Measurements from ENCODE around the gene GTF2E1. TPM values are rescaled to one million over a fixed set of nuclear protein-coding genes. Genes with fewer than 3 reads are reported as not detected.
A peak's percentile ranks its signal among the peaks of the same experiment; 100 is the strongest.

Gene GTF2E1
- total and polyA plus RNA-seq, 10 of the 15 experiments (the other 5 are each of a cell fraction or from before 2014, with no cell fraction given) = 9.2 to 24.9 (median 16.2) TPM

DNA sequence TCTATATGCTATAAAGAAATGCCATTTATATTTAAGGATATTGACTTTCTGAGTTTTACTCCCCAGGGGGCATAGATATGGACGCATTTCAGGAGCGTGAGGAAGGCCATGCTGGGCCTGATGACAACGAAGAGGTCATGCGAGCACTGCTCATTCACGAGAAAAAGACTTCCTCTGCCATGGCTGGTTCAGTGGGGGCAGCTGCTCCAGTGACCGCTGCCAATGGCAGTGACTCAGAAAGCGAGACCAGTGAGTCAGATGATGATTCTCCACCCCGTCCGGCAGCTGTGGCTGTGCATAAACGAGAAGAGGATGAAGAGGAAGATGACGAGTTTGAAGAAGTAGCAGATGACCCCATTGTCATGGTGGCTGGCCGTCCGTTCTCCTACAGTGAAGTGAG lies 38.4 kb downstream of the GTF2E1 start (continued):
- TF ChIP-seq, protein P1, sequence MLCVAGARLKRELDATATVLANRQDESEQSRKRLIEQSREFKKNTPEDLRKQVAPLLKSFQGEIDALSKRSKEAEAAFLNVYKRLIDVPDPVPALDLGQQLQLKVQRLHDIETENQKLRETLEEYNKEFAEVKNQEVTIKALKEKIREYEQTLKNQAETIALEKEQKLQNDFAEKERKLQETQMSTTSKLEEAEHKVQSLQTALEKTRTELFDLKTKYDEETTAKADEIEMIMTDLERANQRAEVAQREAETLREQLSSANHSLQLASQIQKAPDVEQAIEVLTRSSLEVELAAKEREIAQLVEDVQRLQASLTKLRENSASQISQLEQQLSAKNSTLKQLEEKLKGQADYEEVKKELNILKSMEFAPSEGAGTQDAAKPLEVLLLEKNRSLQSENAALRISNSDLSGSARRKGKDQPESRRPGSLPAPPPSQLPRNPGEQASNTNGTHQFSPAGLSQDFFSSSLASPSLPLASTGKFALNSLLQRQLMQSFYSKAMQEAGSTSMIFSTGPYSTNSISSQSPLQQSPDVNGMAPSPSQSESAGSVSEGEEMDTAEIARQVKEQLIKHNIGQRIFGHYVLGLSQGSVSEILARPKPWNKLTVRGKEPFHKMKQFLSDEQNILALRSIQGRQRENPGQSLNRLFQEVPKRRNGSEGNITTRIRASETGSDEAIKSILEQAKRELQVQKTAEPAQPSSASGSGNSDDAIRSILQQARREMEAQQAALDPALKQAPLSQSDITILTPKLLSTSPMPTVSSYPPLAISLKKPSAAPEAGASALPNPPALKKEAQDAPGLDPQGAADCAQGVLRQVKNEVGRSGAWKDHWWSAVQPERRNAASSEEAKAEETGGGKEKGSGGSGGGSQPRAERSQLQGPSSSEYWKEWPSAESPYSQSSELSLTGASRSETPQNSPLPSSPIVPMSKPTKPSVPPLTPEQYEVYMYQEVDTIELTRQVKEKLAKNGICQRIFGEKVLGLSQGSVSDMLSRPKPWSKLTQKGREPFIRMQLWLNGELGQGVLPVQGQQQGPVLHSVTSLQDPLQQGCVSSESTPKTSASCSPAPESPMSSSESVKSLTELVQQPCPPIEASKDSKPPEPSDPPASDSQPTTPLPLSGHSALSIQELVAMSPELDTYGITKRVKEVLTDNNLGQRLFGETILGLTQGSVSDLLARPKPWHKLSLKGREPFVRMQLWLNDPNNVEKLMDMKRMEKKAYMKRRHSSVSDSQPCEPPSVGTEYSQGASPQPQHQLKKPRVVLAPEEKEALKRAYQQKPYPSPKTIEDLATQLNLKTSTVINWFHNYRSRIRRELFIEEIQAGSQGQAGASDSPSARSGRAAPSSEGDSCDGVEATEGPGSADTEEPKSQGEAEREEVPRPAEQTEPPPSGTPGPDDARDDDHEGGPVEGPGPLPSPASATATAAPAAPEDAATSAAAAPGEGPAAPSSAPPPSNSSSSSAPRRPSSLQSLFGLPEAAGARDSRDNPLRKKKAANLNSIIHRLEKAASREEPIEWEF (IDR thresholded peaks at IDR 0.05; ENCODE audit: insufficient replicate concordance, low read depth, low read length) = no peak
- TF ChIP-seq NFIC (IDR thresholded peaks at IDR 0.05; ENCODE audit: low read depth, low read length) (peak; percentile 74; the same call in 1 of the 2 replicates), TBL1XR1 (IDR thresholded peaks at IDR 0.05; ENCODE audit: low read depth, low read length) (no peak), ZBED1 (IDR thresholded peaks at IDR 0.05; ENCODE audit: borderline replicate concordance) (peak; percentile 82; the same call in 1 of the 2 replicates), MTA2 (IDR thresholded peaks at IDR 0.05; ENCODE audit: low read depth) (peak; percentile 61; the same call in 1 of the 2 replicates), GATAD2B (conservative IDR thresholded peaks at IDR 0.05; ENCODE audit: low read depth) (0 out of 2 replicates have a peak, but pooled peaks have one; percentile 44), EP300 (IDR thresholded peaks at IDR 0.05; ENCODE audit: borderline replicate concordance in 1 of 2, control insufficient read depth in 1 of 2, low read depth in 2 of 2, low read length in 2 of 2) (peak; percentile 83 to 87), BACH1 (IDR thresholded peaks at IDR 0.05; ENCODE audit: borderline replicate concordance) (no peak), PAX5 (IDR thresholded peaks at IDR 0.05; ENCODE audit: borderline replicate concordance, low read depth, low read length) (peak; percentile 85; the same call in 1 of the 2 replicates), RAD51 (IDR thresholded peaks at IDR 0.05) (0 out of 2 replicates have a peak, but pooled peaks have one; percentile 21), SUPT20H (IDR thresholded peaks at IDR 0.05; ENCODE audit: borderline replicate concordance, control insufficient read depth, low read depth, low read length) (no peak), BHLHE40 (IDR thresholded peaks at IDR 0.05; ENCODE audit: borderline replicate concordance in 1 of 2, low read depth in 2 of 2, low read length in 1 of 2) (peak; percentile 64 to 79; a peak in 3 of 4 replicates), ZSCAN29 (IDR thresholded peaks at IDR 0.05) (no peak), BCL11A (IDR thresholded peaks at IDR 0.05; ENCODE audit: low read depth, low read length) (peak; percentile 88), CBX3 (IDR thresholded peaks at IDR 0.05; ENCODE audit: borderline replicate concordance, low read depth) (no peak), SMAD5 (IDR thresholded peaks at IDR 0.05; ENCODE audit: low read depth) (no peak), POU2F2 (IDR thresholded peaks at IDR 0.05; ENCODE audit: borderline replicate concordance, low read depth, low read length) (peak; percentile 80; the same call in 1 of the 3 replicates), SMC3 (IDR thresholded peaks at IDR 0.05; ENCODE audit: borderline replicate concordance, low read length) (no peak)
- TF ChIP-seq, protein P2, sequence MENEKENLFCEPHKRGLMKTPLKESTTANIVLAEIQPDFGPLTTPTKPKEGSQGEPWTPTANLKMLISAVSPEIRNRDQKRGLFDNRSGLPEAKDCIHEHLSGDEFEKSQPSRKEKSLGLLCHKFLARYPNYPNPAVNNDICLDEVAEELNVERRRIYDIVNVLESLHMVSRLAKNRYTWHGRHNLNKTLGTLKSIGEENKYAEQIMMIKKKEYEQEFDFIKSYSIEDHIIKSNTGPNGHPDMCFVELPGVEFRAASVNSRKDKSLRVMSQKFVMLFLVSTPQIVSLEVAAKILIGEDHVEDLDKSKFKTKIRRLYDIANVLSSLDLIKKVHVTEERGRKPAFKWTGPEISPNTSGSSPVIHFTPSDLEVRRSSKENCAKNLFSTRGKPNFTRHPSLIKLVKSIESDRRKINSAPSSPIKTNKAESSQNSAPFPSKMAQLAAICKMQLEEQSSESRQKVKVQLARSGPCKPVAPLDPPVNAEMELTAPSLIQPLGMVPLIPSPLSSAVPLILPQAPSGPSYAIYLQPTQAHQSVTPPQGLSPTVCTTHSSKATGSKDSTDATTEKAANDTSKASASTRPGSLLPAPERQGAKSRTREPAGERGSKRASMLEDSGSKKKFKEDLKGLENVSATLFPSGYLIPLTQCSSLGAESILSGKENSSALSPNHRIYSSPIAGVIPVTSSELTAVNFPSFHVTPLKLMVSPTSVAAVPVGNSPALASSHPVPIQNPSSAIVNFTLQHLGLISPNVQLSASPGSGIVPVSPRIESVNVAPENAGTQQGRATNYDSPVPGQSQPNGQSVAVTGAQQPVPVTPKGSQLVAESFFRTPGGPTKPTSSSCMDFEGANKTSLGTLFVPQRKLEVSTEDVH (IDR thresholded peaks at IDR 0.05; ENCODE audit: low read depth, partially characterized antibody) = no peak
- TF ChIP-seq, protein P3, sequence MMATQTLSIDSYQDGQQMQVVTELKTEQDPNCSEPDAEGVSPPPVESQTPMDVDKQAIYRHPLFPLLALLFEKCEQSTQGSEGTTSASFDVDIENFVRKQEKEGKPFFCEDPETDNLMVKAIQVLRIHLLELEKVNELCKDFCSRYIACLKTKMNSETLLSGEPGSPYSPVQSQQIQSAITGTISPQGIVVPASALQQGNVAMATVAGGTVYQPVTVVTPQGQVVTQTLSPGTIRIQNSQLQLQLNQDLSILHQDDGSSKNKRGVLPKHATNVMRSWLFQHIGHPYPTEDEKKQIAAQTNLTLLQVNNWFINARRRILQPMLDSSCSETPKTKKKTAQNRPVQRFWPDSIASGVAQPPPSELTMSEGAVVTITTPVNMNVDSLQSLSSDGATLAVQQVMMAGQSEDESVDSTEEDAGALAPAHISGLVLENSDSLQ (IDR thresholded peaks at IDR 0.05) = 0 out of 2 replicates have a peak, but pooled peaks have one; percentile 10
